Neural cell (in vitro differentiated cells): Measurements from ENCODE around the gene LRMDA.

Experiments
- EP300 ChIP-seq: fragments of 450-650 bp; conservative IDR thresholded peaks from 2 replicates; pipeline ENCODE4 v1.6.1; 2014; ENCODE audit warnings: antibody characterized with exemption, mild to moderate bottlenecking, moderate library complexity; ENCODE audit not compliant: poor library complexity, severe bottlenecking
- EZH2 ChIP-seq: fragments of 200-600, 300-800 bp; shearing (Covaris generic), sonication (generic); IDR thresholded peaks from 2 replicates; pipeline ENCODE4 v1.6.1; 2014; ENCODE audit warnings: antibody characterized with exemption, low read length, borderline replicate concordance, mild to moderate bottlenecking; ENCODE audit not compliant: insufficient read depth, poor library complexity, severe bottlenecking
- MXI1 ChIP-seq: fragments of 450-650 bp; conservative IDR thresholded peaks from 2 replicates; pipeline ENCODE4 v1.6.1; 2014; ENCODE audit warnings: antibody characterized with exemption, mild to moderate bottlenecking; ENCODE audit not compliant: poor library complexity, severe bottlenecking
- POLR2AphosphoS5 ChIP-seq: IDR thresholded peaks from 2 replicates; pipeline ENCODE4 v1.6.1; 2012
- RAD21 ChIP-seq: fragments of 450-650 bp; conservative IDR thresholded peaks from 2 replicates; pipeline ENCODE4 v1.6.1; 2014; ENCODE audit warnings: antibody characterized with exemption, mild to moderate bottlenecking, moderate library complexity
- SMC3 ChIP-seq: fragments of 450-650 bp; conservative IDR thresholded peaks from 2 replicates; pipeline ENCODE4 v1.6.1; 2014; ENCODE audit warnings: antibody characterized with exemption, mild to moderate bottlenecking, moderate library complexity; ENCODE audit not compliant: poor library complexity
- TAF1 ChIP-seq: IDR thresholded peaks from 2 replicates; pipeline ENCODE4 v1.6.1; 2012; ENCODE audit warnings: low read depth
- TF ChIP-seq, protein P1 (sequence below): fragments of 450-650 bp; IDR thresholded peaks from 2 replicates; pipeline ENCODE4 v1.5.1; 2014; ENCODE audit warnings: antibody characterized with exemption, mild to moderate bottlenecking, moderate library complexity; ENCODE audit not compliant: poor library complexity, severe bottlenecking
- TF ChIP-seq, protein P2 (sequence below): IDR thresholded peaks from 2 replicates; pipeline ENCODE4 v1.6.1; 2012; ENCODE audit warnings: borderline replicate concordance

GRCh38 chr10:75959209-75959608, 527.8 kb downstream of the LRMDA start:
- TF ChIP-seq, protein P1, sequence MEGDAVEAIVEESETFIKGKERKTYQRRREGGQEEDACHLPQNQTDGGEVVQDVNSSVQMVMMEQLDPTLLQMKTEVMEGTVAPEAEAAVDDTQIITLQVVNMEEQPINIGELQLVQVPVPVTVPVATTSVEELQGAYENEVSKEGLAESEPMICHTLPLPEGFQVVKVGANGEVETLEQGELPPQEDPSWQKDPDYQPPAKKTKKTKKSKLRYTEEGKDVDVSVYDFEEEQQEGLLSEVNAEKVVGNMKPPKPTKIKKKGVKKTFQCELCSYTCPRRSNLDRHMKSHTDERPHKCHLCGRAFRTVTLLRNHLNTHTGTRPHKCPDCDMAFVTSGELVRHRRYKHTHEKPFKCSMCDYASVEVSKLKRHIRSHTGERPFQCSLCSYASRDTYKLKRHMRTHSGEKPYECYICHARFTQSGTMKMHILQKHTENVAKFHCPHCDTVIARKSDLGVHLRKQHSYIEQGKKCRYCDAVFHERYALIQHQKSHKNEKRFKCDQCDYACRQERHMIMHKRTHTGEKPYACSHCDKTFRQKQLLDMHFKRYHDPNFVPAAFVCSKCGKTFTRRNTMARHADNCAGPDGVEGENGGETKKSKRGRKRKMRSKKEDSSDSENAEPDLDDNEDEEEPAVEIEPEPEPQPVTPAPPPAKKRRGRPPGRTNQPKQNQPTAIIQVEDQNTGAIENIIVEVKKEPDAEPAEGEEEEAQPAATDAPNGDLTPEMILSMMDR: no peak
- TF ChIP-seq MXI1 (no peak), EZH2 (no peak), POLR2AphosphoS5 (no peak), RAD21 (no peak), EP300 (no peak), TAF1 (no peak), SMC3 (no peak)
- TF ChIP-seq, protein P2, sequence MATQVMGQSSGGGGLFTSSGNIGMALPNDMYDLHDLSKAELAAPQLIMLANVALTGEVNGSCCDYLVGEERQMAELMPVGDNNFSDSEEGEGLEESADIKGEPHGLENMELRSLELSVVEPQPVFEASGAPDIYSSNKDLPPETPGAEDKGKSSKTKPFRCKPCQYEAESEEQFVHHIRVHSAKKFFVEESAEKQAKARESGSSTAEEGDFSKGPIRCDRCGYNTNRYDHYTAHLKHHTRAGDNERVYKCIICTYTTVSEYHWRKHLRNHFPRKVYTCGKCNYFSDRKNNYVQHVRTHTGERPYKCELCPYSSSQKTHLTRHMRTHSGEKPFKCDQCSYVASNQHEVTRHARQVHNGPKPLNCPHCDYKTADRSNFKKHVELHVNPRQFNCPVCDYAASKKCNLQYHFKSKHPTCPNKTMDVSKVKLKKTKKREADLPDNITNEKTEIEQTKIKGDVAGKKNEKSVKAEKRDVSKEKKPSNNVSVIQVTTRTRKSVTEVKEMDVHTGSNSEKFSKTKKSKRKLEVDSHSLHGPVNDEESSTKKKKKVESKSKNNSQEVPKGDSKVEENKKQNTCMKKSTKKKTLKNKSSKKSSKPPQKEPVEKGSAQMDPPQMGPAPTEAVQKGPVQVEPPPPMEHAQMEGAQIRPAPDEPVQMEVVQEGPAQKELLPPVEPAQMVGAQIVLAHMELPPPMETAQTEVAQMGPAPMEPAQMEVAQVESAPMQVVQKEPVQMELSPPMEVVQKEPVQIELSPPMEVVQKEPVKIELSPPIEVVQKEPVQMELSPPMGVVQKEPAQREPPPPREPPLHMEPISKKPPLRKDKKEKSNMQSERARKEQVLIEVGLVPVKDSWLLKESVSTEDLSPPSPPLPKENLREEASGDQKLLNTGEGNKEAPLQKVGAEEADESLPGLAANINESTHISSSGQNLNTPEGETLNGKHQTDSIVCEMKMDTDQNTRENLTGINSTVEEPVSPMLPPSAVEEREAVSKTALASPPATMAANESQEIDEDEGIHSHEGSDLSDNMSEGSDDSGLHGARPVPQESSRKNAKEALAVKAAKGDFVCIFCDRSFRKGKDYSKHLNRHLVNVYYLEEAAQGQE: no peak
